Kidney (tissue), 14 donors: ENCODE measurements around the gene ARSD. TPM values are rescaled to one million over a fixed set of nuclear protein-coding genes. Genes with fewer than 3 reads are reported as not detected.
"Not testable (repeated sequence)": the region's sequence is repeated elsewhere in the genome, so short reads cannot be mapped to it uniquely, and the experiment has no call there.

Source experiments
- DNase-seq, 5 donors: peaks; one replicate each; pipeline ENCODE4 v3.0.0-alpha.2; 2013 to 2020
- FAIRE-seq: peaks from 2 replicates; lab custom pipeline; 2012; peaks lifted over from hg19 to GRCh38; lab: Jason Lieb, UNC
- H3K27ac ChIP-seq, 2 donors: one replicate each; pipeline ENCODE4 v1.7.0; 2013; ENCODE audit warnings: low read depth in 2 of 2, low read length in 2 of 2, inconsistent platforms in 1 of 2
- H3K27me3 ChIP-seq: one replicate; pipeline ENCODE4 v1.7.1; 2013; ENCODE audit warnings: low read length, inconsistent platforms; ENCODE audit not compliant: control insufficient read depth, insufficient read depth
- H3K36me3 ChIP-seq, 3 donors: one replicate each; pipeline versions ENCODE4 v1.7.0 to v1.7.1; 2013; ENCODE audit warnings: low read length in 3 of 3, control low read depth in 1 of 3, inconsistent platforms in 1 of 3; ENCODE audit not compliant: insufficient read depth in 3 of 3, control insufficient read depth in 2 of 3
- H3K4me1 ChIP-seq, 3 donors: one replicate each; pipeline versions ENCODE4 v1.7.0 to v1.7.1; 2013; ENCODE audit warnings: low read length in 3 of 3, inconsistent platforms in 1 of 3, low read depth in 1 of 3; ENCODE audit not compliant: control insufficient read depth in 2 of 3, insufficient read depth in 2 of 3
- H3K4me3 ChIP-seq, 3 donors: one replicate each; pipeline versions ENCODE4 v1.7.0 to v1.8.1; 2013; ENCODE audit warnings: low read length in 3 of 3, control low read depth in 1 of 3, inconsistent platforms in 1 of 3
- H3K9ac ChIP-seq, 3 donors: one replicate each; pipeline versions ENCODE4 v1.7.0 to v1.7.1; 2013; ENCODE audit warnings: low read length in 3 of 3, control low read depth in 1 of 3, inconsistent platforms in 1 of 3
- H3K9me3 ChIP-seq, 3 donors: one replicate each; pipeline versions ENCODE4 v1.7.0 to v1.7.1; 2013; ENCODE audit warnings: low read length in 3 of 3, control low read depth in 1 of 3, inconsistent platforms in 1 of 3; ENCODE audit not compliant: control insufficient read depth in 2 of 3, insufficient read depth in 1 of 3
- intact Hi-C: fragments of 100-400 bp; cut with DNase I; formaldehyde crosslinking; loops from one replicate; pipeline ENCODE4 v1.11.1; 2022
- polyA plus RNA-seq: library from polyadenylated mRNA; stranded (reverse); fragments of 350-450 nt; fragmentation: Illumina TruSeq; extraction: RNeasy Lipid Tissue Mini Kit (QIAGEN cat#74804); gene quantifications from one replicate; pipeline ENCODE4 v1.2.3, GENCODE V29; 2014; ENCODE audit warnings: low read depth, low replicate concordance; ENCODE audit not compliant: insufficient read depth
- total RNA-seq: library from RNA; stranded (reverse); fragmentation: NEBNext Ultra II Directional; extraction: Animal tissue kit (Norgen Biotek cat#: 25700); gene quantifications from one replicate; pipeline ENCODE4 v1.2.1, GENCODE V29; 2021
- TF ChIP-seq, protein P1 (sequence below): IDR thresholded peaks from 3 replicates; pipeline ENCODE4 v1.5.1; 2012; ENCODE audit warnings: mild to moderate bottlenecking, moderate library complexity, borderline replicate concordance; ENCODE audit not compliant: insufficient read depth; ENCODE audit errors: extremely low read depth
- donor health status: control.
- donor health status: control.
- donor health status: control.
- donor health status: control.
- donor health status: control.
- donor health status: DM: yes; HTN: yes; CAD: no.
- donor health status: Normal renal cell carcinoma (clear cell type).

Gene ARSD
- total and polyA plus RNA-seq, 2 donors from 2014 or later = 35.4 to 106 TPM

DNA sequence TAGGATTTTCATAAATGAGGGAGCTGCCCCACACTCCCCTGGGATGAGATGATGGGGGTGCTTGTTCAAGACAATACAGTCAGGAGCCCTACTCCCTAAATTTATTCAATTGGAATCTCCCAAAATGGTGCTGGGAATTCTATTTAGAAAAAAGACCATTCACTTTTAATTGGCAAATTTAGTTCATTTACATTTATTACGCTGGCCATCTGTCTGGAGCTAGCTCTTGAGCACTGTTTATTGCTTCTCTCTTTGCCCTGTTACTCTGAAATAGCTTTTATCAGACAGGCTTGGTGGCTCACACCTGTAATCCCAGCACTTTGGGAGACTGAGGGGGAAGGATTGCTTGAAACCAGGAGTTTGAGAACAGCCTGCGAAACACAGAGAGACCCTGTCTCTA is 2.0 kb upstream of the ARSD start:
- H3K27me3 ChIP-seq = no peaks in the 10 kb centered on the region
- TF ChIP-seq, protein P1, sequence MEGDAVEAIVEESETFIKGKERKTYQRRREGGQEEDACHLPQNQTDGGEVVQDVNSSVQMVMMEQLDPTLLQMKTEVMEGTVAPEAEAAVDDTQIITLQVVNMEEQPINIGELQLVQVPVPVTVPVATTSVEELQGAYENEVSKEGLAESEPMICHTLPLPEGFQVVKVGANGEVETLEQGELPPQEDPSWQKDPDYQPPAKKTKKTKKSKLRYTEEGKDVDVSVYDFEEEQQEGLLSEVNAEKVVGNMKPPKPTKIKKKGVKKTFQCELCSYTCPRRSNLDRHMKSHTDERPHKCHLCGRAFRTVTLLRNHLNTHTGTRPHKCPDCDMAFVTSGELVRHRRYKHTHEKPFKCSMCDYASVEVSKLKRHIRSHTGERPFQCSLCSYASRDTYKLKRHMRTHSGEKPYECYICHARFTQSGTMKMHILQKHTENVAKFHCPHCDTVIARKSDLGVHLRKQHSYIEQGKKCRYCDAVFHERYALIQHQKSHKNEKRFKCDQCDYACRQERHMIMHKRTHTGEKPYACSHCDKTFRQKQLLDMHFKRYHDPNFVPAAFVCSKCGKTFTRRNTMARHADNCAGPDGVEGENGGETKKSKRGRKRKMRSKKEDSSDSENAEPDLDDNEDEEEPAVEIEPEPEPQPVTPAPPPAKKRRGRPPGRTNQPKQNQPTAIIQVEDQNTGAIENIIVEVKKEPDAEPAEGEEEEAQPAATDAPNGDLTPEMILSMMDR = no peak
- no peaks in the 10 kb centered on the region for H3K4me1 ChIP-seq
- FAIRE-seq (no peak), DNase-seq (no peak)
- H3K27ac ChIP-seq = no peak overlapping the region
- intact Hi-C loops = no loop called here
- no peak overlapping the region for H3K4me3 ChIP-seq
- H3K36me3 ChIP-seq = no peaks in the 10 kb centered on the region
- no peak overlapping the region for H3K9ac ChIP-seq
- peaks cover 0 to 1% (median 0%) of the 10 kb centered on the region in 3 donors for H3K9me3 ChIP-seq

DNA sequence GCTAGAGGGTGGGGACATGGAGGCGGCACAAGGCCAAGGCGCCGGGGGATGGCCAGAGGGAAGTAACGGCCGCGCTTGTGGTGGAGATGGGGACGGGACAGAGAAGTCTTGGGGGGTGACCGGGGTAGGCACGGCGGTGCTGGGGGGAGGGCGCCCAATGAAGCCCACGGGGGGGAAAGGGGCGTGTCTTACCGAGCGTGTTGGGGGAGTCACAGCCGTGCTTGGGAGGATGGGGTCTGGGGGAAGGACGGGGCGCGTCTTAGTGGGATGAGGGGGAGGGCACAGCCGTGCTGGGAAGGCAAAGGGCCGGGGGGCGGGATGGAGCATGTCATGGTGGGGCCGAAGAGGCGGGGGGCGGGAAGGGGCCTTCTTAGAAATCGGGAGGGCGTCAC is 952 bp downstream of the ARSD start:
- Histone ChIP-seq H3K4me3 (peak overlapping the region in 1 of 3 donors; percentile 58), H3K9me3 (peaks cover 0 to 1% (median 0%) of the 10 kb centered on the region in 3 donors)

DNA sequence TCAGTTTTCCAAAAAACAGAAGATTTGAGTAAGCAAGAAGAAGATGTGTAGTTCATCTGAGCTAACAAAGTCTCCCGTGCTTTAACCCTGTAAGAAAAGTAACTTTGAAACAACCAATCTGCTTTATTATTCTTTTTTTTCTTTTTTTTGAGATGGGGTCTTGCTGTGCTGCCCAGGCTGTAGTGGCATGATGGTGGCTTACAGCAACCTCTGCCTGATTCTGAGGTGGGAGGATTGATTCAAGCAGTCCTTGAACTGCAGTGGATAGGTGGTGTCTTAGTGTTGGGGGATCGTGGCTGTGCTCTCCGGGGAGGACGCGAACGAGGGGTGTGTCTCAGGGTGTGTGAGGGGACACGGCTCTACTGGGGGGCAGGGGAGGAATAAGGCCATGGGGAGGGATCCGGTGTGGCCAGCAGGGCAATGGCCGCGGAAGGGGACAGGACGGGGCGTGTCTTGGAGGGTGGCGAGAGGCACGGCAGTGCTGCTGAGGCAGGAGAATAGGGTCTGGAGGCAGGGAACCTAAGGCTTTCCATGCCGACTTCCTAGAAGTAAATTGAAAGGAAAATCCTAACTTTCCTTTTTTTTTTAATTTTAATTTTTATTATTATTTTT is 2.4 kb downstream of the ARSD start:
- no peak overlapping the region for H3K9ac ChIP-seq
- no peak overlapping the region for H3K4me3 ChIP-seq
- no peak for FAIRE-seq
- TF ChIP-seq, protein P1 = no peak
- intact Hi-C loops = no loop called here
- peaks cover 0 to 1% (median 0%) of the 10 kb centered on the region in 3 donors for H3K9me3 ChIP-seq
- no peak overlapping the region for H3K27ac ChIP-seq
- H3K4me1 ChIP-seq = no peaks in the 10 kb centered on the region
- H3K27me3 ChIP-seq = no peaks in the 10 kb centered on the region
- H3K36me3 ChIP-seq = no peaks in the 10 kb centered on the region
- DNase-seq = peak in 1 of 5 donors; percentile 36

More for the DNA sequence above, 952 bp downstream of the ARSD start:
- TF ChIP-seq, protein P1 = no peak
- Histone ChIP-seq H3K27me3 (no peaks in the 10 kb centered on the region), H3K4me1 (no peaks in the 10 kb centered on the region), H3K9ac (no peak overlapping the region), H3K27ac (peak overlapping the region; percentile 47 to 51), H3K36me3 (no peaks in the 10 kb centered on the region)
- intact Hi-C loops = no loop called here
- DNase-seq = peak in 3 of 5 donors; percentile 83 to 92 (median 89)
- no peak for FAIRE-seq

- H3K4me3 ChIP-seq, H3K4me1 ChIP-seq, H3K36me3 ChIP-seq, H3K27ac ChIP-seq, H3K9me3 ChIP-seq, DNase-seq, H3K27me3 ChIP-seq, intact Hi-C loops, H3K9ac ChIP-seq, FAIRE-seq: not testable (repeated sequence)
These were observed 2.9 kb downstream of the ARSD start for GRCh38 chrX:2926255-2926654.
